Liver (tissue), 3 donors: ENCODE data around the gene RNF126.

ENCODE experiments used
- CTCF ChIP-seq: fragments of 150-350 bp; IDR thresholded peaks from 2 replicates; pipeline ENCODE4 v1.5.1; 2017; ENCODE audit warnings: improper control_type of control experiment, low read depth, low read length; ENCODE audit not compliant: missing input control
- MAX ChIP-seq: IDR thresholded peaks from 2 replicates; pipeline ENCODE4 v1.6.1; 2016; ENCODE audit warnings: antibody characterized with exemption
- NR2F2 ChIP-seq: IDR thresholded peaks from 2 replicates; pipeline ENCODE4 v1.6.1; 2016; ENCODE audit warnings: antibody characterized with exemption
- SP1 ChIP-seq: IDR thresholded peaks from 2 replicates; pipeline ENCODE4 v1.6.1; 2018; ENCODE audit warnings: antibody characterized with exemption, mild to moderate bottlenecking
- ZBTB33 ChIP-seq: IDR thresholded peaks from 2 replicates; pipeline ENCODE4 v1.6.1; 2016; ENCODE audit warnings: antibody characterized with exemption
- donor health status: healthy.
- donor health status: healthy.

GRCh38 chr19:617551-618246 lies 45.3 kb downstream of the RNF126 start:
- TF ChIP-seq MAX (no peak), SP1 (no peak), ZBTB33 (no peak), NR2F2 (no peak), CTCF (no peak)
